ENCODE measurements around the gene TMEM140. TPM values are rescaled to one million over a fixed set of nuclear protein-coding genes. Genes with fewer than 3 reads are reported as not detected.
"Not testable (repeated sequence)": the region's sequence is repeated elsewhere in the genome, so short reads cannot be mapped to it uniquely, and the experiment has no call there.

TMEM140 gene
- 10 to 100 TPM; 16.4 to 20.4 (median 16.9) TPM for polyA plus RNA-seq (ENCODE audit: insufficient read depth in 1 of 5, insufficient read length in 5 of 5, low replicate concordance in 1 of 5)
- long read RNA-seq, donor 1, result 0 reads
- long read RNA-seq, donor 2, partial matches to known transcripts, result 0 of 1 reads
- long read RNA-seq, donor 2, other reads (novel, unspliced or antisense), result 0 of 1 reads
- long read RNA-seq, donor 3, partial matches to known transcripts, result 0 of 1 reads
- long read RNA-seq, donor 3, other reads (novel, unspliced or antisense), result 0 of 1 reads
- long read RNA-seq, donor 4, partial matches to known transcripts, result 15 of 18 reads
- long read RNA-seq, donor 4, other reads (novel, unspliced or antisense), result 0 of 18 reads
- long read RNA-seq, donor 5, partial matches to known transcripts, result 0 of 4 reads
- long read RNA-seq, donor 5, other reads (novel, unspliced or antisense), result 0 of 4 reads
- long read RNA-seq, donor 6, transcript TMEM140-201 (2 exons, 1,997 nt), result major isoform, 5 of 32 reads
- long read RNA-seq, donor 6, partial matches to known transcripts, result 15 of 32 reads
- long read RNA-seq, donor 6, other reads (novel, unspliced or antisense), result 12 of 32 reads
- long read RNA-seq, donor 7, transcript TMEM140-201 (2 exons, 1,997 nt), result major isoform, 5 of 5 reads
- long read RNA-seq, donor 7, partial matches to known transcripts, result 0 of 5 reads
- long read RNA-seq, donor 7, other reads (novel, unspliced or antisense), result 0 of 5 reads
- long read RNA-seq, donor 8, result 0 reads

GRCh38 chr7:135147899-135148721 lies at the start of gene TMEM140:
TSS of gene TMEM140 (plus strand) at chr7:135148072. CDS start at chr7:135164442, 16,370 bp downstream.
- DNase-seq, result peak in 1 of 2 donors; percentile 42

DNA sequence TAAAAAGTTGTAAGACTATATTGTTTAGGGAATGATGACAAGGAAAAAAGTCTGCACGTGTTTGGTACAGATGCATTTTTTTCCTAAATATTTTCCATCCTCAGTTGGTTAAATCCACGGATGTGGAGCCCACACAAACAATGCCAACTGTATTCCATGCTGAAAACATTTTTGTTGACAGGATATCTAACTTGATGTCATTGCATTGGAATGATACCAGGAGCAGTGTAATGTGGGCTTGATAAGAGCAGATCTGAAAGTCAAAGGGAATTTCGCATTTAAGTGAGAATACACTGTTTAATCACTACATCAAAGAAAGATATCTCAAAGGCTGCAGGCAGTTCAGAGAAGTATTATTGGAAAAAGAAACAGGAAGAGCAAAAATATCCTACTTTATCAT lies 49.5 kb upstream of the TMEM140 start:
- peak in 1 of 2 donors; percentile 7 for DNase-seq

DNA sequence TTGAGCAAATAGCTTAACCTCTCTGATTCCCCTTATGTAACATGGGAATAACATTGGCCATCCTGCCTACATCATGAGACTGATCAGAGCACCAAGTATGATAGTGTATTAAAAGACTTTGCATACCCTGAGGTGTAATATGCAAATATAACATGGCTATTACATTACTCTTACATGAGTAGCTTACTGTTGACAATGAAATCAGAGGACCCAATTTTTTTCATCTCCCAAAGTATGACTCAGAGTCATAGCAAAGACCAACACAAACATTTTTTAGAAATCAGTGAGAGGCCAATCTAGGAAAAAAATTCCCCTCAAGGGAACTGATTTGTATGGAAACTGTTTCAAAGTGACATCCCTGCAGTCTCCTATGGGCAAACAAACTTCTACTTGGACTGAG lies 47.0 kb upstream of the TMEM140 start:
- no peak for DNase-seq

- no peak for DNase-seq
Measured at GRCh38 chr7:135102372-135102771, 45.5 kb upstream of the TMEM140 start.

DNA sequence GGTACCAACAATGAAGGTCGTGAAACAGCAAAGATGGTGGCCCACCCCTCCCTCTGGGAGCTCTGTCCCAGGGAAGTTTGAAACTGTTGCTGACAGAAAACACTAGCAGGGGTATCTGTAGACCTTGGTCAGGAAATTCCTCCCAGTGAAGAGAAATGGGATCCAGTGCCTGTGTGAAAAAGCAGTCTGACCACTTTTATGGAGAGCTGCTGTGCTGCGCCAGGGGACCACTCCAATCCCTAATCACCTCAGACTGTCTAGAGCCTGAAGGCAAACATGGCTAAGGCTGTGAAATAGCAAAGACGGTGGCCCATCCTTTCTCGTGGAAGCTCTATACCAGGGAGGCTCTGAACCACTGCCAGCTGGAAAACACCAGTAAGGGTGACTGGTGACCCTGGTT lies 38.3 kb upstream of the TMEM140 start:
- peak; percentile 8 to 11 for DNase-seq

DNA sequence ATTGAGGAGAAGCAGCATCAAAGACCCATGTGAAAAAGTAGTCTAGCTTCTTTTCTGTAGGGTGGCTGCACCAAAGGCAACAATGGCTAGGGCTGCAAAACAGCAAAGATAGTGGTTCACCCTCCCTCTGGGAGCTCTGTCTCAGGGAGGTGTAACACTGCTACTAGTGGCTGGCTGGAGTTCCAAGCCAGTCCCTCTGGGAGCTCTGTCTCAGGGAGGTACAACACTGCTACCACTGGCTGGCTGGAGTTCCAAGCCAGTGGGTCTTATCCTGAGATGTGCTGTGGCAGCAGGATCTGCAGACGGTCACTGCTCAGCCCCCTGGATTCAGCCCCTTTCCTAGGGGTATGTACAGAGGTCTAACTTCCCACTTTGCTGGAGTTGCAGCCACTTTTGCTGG lies 37.9 kb upstream of the TMEM140 start:
- DNase-seq, result no peak

GRCh38 chr7:135111379-135111778 lies 36.5 kb upstream of the TMEM140 start:
- no peak for DNase-seq

DNA sequence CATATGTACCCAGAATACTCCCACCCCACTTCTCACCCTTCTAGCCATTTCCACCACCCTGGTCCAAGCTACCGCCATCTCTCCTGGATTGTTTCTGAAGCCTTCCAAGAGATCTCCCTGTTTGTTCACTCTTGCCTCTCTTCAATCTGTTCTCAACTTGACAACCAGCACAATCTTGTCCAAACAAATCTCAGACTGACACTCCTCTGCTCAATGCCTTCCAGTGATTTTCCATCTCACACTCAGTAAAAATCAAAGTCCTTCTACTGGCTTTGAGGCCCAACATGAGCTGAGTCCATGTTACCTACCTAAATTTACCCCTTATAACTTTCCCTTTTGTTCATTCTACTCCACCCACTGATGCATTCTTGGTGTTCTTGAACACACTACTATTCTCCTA lies 33.2 kb upstream of the TMEM140 start:
- DNase-seq, result no peak

DNA sequence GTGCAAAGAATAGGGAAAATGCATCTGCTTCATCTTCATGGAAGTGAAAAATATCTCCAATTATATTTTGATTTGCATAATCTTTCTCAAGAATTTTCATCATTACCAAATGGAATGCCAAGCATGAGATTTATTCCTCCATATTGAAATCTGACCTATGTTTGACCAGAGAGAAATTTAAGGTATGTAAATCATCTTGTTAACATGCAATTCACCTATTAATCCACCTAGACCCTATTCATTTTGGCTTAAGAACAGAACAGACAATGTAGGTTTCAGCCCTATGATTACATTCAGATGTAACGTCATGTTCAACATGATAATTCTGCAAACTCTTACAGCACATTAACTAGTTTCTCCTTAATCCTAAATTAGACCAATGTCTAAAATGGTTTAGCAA lies 30.8 kb upstream of the TMEM140 start:
- no peak for DNase-seq

DNA sequence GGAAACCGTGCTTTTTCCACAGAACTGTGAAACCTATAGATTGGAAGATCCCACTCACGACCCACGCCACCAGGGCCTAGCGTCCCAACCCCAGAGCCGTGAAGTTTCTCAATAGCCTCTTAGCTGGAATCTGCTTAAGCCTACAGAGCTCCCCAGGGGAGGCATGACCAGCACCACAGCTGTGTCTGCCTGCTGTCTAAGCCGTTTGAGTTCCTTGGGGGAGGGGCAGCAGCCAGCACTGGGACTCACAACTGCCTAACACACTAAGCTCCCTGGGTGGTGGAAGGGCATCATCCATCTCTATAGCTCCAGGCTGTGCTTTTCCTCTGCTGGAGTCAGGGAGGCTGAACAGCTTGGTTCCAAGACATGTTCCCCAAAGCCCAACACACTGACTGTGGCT lies 26.0 kb upstream of the TMEM140 start:
- no peak for DNase-seq

DNA sequence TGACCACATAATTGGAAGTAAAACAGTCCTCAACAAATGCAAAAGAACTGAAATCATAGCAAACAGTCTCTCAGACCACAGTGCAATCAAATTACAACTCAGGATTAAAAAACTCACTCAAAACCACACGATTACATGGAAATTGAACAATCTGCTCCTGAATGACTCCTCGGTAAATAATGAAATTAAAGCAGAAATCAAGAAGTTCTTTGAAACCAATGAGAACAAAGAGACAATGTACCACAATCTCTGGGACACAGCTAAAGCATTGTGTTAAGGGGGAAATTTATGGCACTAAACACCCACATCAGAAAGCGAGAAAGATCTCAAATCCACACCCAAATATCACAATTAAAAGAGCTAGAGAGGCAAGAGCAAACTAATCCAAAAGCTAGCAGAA lies 23.2 kb upstream of the TMEM140 start:
- not testable (repeated sequence) for DNase-seq

DNA sequence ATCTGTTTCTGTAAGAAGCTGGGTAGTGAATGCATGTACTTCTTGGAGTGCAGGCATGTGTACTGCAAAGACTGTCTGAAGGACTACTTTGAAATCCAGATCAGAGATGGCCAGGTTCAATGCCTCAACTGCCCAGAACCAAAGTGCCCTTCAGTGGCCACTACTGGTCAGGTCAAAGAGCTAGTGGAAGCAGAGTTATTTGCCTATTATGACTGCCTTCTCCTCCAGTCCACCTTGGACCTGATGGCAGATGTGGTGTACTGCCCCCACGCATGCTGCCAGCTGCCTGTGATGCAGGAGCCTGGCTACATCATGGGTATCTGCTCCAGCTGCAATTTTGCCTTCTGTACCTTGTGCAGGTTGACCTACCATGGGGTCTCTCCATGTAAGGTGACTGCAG lies 18.9 kb upstream of the TMEM140 start:
- DNase-seq, result no peak

DNA sequence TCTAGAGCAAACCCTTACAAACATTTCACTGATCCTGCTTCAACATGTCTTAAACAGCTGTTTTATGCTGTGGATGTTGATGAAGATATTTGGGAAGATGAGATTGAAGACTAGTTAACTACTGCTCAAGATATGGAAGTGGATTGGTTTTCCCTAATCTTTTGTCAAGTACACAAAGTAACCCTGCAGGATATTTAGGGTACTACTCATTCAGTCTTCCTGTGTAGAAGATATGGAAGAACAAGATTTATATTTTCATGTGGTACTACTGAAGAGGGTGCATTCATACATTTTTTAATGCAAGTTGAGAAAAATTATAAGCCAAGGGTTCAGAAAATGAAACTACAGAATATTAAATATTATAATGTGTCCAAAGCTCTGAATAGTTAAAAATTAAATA lies 18.3 kb upstream of the TMEM140 start:
- DNase-seq, result no peak

- DNase-seq, result no peak
Measured at GRCh38 chr7:135143885-135144668, 3.8 kb upstream of the TMEM140 start.

DNA sequence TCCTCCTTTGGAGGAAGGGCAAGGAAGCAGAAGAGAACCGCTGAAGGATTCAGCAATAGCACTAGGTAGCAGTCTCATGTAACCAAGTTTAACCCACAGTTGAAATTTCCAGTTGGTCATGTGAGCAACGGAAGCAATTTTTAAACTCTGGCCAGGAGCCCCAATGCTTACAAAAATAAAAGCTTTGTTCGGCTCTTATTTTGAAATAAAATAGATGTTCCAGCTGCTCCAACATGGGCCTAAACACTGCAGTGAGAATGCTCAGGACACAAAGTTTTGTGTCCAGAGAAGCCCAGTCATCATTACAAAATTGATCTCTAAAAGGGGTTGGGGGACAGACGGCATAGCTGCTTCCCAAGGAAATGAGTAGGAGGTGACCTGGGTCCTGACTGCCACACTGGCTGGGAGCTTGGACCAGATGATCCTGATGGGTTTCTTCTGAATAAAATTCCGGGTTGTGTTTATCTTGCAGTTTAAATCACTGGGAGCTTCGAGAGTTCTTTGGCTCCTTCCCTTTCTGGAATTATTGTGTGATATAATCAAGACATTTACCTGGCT lies 452 bp upstream of the TMEM140 start:
- peak in 1 of 2 donors; percentile 46 for DNase-seq

GRCh38 chr7:135150072-135150782 lies 2.4 kb downstream of the TMEM140 start:
- no peak for DNase-seq

- DNase-seq, result no peak
Measured at GRCh38 chr7:135151132-135151531, 3.3 kb downstream of the TMEM140 start.

GRCh38 chr7:135151533-135151932 lies 3.7 kb downstream of the TMEM140 start:
- no peak for DNase-seq

DNA sequence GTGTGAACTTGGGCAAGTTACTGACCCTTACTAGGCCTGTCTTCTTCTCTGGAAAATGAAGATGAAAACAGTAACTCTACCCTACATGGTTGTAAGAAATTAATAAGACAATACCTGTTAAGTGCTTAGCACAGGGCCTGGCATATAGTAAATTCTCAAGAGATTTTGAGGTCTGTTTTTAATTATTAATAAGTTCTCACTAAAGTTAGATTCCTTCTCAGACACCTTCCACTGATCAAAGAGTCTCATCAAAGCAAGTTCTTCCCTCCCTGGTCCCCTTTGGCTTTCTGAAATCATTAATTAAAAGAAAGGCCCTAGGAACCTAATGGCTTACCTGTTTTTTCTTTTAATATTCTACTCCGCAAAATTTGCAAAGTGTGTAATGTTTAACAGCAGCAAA lies 4.6 kb downstream of the TMEM140 start:
- DNase-seq, result no peak

DNA sequence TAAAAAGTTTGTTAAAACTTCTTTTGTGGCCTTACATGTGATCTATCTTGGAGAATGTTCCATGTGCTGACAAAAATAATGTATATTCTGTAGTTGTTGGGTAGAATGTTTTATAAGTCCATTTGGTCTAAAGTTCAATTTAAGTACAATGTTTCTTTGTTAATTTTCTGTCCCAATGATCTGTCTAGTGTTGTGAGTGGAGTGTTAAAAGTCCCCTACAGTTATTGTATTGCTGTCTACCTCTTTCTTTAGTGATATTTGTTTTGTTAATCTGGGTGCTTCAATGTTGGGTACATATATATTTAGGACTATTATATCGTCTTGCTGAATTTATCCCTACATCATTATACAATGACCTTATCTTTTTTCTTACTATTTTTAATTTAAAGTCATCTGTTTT lies 6.9 kb downstream of the TMEM140 start:
- no peak for DNase-seq
